GM18520 (cell line): ENCODE results near the gene RHBG.
"Not testable (repeated sequence)": the region's sequence is repeated elsewhere in the genome, so short reads cannot be mapped to it uniquely, and the experiment has no call there.

Source experiments
- ATAC-seq: cut with Tn5 transposase; IDR thresholded peaks from one replicate; pipeline ENCODE4 v1.9.1; 2021; ENCODE audit not compliant: unreplicated experiment

The RHBG gene

DNA sequence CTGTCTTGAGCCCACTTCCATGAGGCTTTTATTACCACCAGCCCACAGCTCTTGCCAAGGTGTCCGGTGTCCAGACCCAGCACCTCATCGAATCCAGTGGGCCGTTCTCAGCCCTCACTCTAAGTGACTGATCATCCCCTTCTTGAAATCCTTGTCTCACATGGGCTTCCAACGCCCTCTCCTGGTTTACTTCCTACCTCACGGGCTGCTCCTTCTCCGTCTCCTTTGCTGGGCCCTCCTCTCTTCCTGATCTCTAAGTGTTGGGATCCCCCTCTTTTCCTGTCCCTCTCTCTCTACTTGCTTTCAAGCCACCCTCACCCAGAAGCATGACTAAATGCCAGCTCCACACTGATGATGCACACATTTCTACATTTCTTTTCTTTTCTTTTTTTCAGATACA is 9.0 kb upstream of the RHBG start:
- no peak for ATAC-seq

- ATAC-seq: no peak
These were observed 8.5 kb upstream of the RHBG start for GRCh38 chr1:156360534-156360933.

DNA sequence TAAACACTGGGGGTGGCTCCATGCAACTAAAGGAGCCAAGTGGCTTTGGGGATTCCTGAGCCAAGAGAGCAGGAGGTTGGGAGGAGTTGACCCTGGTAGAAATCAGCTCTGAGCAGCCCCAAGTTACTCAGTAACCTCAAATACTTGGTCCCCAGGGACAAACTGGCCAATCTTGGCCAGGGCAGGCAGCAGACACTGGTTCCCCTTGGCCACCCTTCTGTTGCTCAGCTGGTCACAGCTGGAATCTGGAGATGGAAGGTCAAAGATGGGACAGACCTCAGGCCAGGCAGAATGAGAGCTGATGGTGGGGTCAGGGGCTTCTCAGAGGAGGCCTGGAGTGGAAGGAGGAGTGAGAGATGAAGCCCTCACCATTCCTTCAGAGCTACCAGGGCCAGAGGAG is 3.3 kb upstream of the RHBG start:
- no peak for ATAC-seq

- no peak for ATAC-seq
These were observed 2.4 kb upstream of the RHBG start for GRCh38 chr1:156366378-156367166.

DNA sequence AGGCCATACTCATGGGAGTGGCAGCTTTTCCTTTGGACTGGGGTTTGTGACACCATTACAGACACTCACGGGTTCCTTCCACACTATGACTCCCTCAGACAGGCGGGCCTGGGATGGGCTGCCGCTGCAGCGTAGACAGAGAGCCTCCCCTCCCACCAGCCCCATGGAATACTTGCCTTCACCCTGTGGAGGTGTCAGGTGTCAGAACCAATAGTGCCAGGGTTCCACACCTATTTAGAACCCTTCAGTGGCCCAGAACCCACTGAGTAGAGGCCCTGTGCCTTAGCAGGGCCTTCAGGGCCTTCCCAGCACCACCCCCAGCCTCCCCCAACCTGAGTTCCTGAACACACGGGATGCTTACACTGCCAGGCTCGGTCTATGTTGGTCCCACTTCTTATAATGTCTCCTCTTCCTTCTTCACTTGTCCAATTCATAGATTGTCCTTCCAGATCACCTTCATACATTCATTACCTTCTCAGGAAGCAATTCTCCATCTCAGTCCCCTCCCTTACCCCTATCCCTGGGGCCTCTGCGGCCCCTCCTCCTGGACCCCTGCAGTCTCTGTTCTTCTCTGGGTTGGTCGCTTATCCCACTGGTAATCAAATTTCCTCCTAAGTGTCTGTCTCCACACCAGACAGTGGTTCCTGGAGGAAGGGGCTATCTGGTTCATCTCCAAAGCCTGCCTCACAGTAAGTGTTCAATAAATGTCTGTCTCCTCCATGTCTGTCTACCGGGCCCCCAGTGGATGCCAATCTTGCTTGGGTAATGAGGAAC is 1.4 kb upstream of the RHBG start:
- ATAC-seq: no peak

DNA sequence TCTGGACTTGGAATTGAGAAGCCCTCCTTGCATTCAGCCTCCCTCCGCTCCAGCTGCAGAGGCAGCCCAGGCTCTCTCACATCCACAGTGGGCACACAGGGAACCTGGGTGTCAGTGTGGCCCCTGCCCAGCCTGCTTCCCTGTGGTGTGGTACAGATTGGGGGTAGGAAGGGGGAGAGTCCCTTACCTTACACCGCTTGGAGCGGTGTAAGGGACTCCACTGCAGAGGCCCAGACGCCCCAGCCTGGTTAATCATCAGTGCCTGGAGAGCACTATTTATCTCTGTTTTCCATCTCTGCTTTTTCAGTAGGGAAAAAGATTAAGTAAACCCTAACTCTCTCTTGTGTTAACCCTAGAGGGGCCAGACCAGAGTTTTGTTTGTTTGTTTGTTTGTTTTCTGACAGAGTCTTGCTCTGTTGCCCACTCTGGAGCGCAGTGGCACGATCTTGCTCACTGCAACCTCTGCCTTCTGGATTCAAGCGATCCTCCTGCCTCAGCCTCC is 803 bp upstream of the RHBG start:
- no peak for ATAC-seq

DNA sequence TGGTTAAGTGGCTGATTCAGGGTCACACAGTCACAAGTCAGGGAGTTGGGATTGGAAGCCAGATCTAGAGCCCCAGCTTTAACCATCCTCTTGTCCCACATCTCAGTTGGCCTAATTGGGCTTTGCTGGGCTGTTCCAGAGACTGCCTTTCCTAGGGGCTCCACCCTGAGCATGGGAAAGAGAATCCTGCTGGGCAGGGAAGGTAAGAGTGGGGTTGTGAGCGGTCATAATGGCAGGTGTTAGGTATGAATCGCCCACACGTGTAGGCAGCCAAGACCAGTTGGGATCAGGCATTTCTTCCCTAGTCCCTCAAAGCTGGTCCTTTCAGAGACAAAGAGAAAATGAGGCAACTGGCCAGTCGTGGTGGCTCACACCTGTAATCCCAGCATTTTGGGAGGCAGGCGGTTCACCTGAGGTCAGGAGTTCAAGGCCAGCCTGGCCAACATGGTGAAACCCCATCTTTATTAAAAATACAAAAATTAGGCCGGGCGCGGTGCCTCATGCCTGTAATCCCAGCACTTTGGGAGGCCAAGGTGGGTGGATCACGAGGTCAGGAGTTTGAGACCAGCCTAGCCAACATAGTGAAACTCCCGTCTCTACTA is 775 bp downstream of the RHBG start:
- not testable (repeated sequence) for ATAC-seq

GRCh38 chr1:156371553-156372264 is 2.7 kb downstream of the RHBG start:
- no peak for ATAC-seq

GRCh38 chr1:156372265-156372586 is 3.2 kb downstream of the RHBG start:
- ATAC-seq: no peak

- no peak for ATAC-seq
These were observed 3.9 kb downstream of the RHBG start for GRCh38 chr1:156372876-156373275.

- no peak for ATAC-seq
These were observed 4.5 kb downstream of the RHBG start for GRCh38 chr1:156373546-156373945.

GRCh38 chr1:156376146-156376545 is 7.1 kb downstream of the RHBG start:
- no peak for ATAC-seq

DNA sequence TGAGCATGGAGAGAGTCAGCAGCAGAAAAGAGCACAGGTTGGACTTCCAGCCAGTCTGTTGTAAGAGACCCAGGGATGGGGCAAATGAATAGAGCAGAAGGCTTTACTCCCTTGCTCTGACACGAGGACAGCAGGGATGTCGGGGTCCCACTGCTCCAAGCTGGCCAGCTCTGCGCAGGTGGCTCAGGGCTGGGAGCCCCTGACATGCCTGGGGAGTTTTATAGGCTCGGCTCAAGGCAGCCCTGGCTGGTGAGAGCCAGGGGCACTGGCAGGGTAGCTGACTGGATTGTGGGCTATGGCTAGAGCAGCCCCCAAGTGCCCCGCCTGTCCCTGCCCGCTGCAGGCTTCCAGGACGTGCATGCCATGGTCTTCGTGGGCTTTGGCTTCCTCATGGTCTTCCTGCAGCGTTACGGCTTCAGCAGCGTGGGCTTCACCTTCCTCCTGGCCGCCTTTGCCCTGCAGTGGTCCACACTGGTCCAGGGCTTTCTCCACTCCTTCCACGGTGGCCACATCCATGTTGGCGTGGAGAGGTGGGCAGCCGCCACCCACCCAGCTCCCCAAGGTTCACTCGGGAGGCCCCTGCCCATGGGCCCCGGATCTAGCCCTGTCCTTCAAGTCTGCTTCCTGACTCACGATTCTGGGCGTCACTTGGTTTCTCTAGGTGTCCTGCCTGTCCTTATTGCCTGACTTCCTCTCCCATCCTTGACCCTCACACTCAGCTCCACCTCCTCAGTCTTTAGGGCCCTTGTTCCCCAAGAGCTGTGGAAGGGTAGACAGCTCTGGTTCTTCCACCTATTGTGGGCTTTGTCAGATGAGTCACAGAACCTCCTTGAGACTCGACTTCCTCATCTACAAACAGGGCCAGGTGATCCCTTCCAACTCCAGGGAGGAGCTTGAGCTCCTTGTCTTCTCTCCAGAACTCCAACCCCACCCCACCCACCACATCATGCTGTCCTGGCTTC is 8.2 kb downstream of the RHBG start:
- no peak for ATAC-seq

GRCh38 chr1:156378557-156378956 is 9.5 kb downstream of the RHBG start:
- ATAC-seq: no peak

GRCh38 chr1:156379420-156380165 is 10.6 kb downstream of the RHBG start:
- ATAC-seq: no peak

- no peak for ATAC-seq
These were observed 13.6 kb downstream of the RHBG start for GRCh38 chr1:156382561-156382960.

DNA sequence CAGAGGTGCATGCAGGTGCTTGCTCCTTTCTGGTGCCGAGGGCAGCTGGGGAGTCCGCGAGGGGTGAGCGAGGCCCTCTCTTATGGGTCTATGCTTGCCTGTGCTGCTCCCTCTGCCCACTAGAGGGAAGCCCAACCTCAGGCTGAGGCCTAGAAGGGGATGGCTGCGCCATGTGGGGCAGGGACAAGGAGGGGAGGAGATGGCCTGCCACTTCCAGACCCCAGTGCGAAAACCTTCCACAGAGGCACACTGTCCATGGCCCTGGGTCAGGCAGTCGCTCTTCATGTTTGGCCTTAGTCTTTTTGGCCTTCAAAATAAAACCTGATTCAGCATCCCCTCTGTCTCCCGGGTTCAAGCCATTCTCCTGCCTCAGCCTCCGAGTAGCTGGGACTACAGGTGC is 14.0 kb downstream of the RHBG start:
- ATAC-seq: no peak

- no peak for ATAC-seq
These were observed 15.0 kb downstream of the RHBG start for GRCh38 chr1:156384007-156384406.

- no peak for ATAC-seq
These were observed 15.6 kb downstream of the RHBG start for GRCh38 chr1:156384658-156385057.
